ENCODE measurements around the gene IL1RAPL2. TPM values are rescaled to one million over a fixed set of nuclear protein-coding genes. Genes with fewer than 3 reads are reported as not detected.

The IL1RAPL2 gene
- total and polyA plus RNA-seq, 2 donors (not counting 1 experiment from before 2014, with no cell fraction given) = not detected

- H3K9ac ChIP-seq (ENCODE audit: low read length) = no peak overlapping the region
- H3K4me3 ChIP-seq (ENCODE audit: control extremely low read depth in 1 of 5, extremely low read depth in 1 of 5, insufficient read depth in 1 of 5, low read depth in 2 of 5, low read length in 4 of 5) = no peak overlapping the region
- H2AFZ ChIP-seq (ENCODE audit: insufficient read depth, low read depth, low read length, poor library complexity, severe bottlenecking) = no peak overlapping the region
- H4K20me1 ChIP-seq (ENCODE audit: control insufficient read depth, insufficient read depth, low read length, poor library complexity, severe bottlenecking) = no peaks in the 10 kb centered on the region
- H3K4me1 ChIP-seq (ENCODE audit: control insufficient read depth in 2 of 2, insufficient read depth in 2 of 2, low read length in 2 of 2) = no peaks in the 10 kb centered on the region
- intact Hi-C loops (cut with micrococcal nuclease) = no loop called here
- Mint-ChIP-seq H3K4me3 (no peak overlapping the region), H3K9me3 (ENCODE audit: insufficient read depth) (no peaks in the 10 kb centered on the region), H3K27me3 (no peaks in the 10 kb centered on the region), H3K4me1 (no peaks in the 10 kb centered on the region), H3K27ac (no peak overlapping the region)
- no peaks in the 10 kb centered on the region for H3K9me3 ChIP-seq (ENCODE audit: control extremely low read depth in 1 of 3, control insufficient read depth in 2 of 3, insufficient read depth in 1 of 3, low read length in 2 of 3)
- no peaks in the 10 kb centered on the region for H3K27me3 ChIP-seq (replicated peaks in 1 of 4; ENCODE audit: control extremely low read depth in 1 of 4, control insufficient read depth in 3 of 4, insufficient read depth in 4 of 4, low read length in 3 of 4)
- TF ChIP-seq CTCF (IDR thresholded peaks at IDR 0.05) = no peak
- TF ChIP-seq EZH2 (IDR thresholded peaks at IDR 0.05; ENCODE audit: borderline replicate concordance, insufficient read depth, low read depth, low read length, poor library complexity, severe bottlenecking) = no peak
- DNase-seq (no peak), ATAC-seq (ENCODE audit: low read depth) (no peak)
- no peak overlapping the region for H3K27ac ChIP-seq (ENCODE audit: low read length in 2 of 2)
- H3K36me3 ChIP-seq (replicated peaks in 1 of 2; ENCODE audit: control extremely low read depth in 1 of 2, control insufficient read depth in 1 of 2, extremely low read depth in 1 of 2, insufficient read depth in 2 of 2, low read length in 1 of 2) = no peaks in the 10 kb centered on the region
- CTCF ChIA-PET = no interaction called here
- POLR2A ChIA-PET = no interaction called here
- H3K4me2 ChIP-seq (replicated peaks; ENCODE audit: low read depth, low read length, poor library complexity, severe bottlenecking) = no peak overlapping the region
- H3K79me2 ChIP-seq (ENCODE audit: control insufficient read depth, insufficient read depth, low read length) = no peaks in the 10 kb centered on the region
Measured at GRCh38 chrX:105468741-105469140, 902.7 kb downstream of the IL1RAPL2 start.

GRCh38 chrX:105471597-105471996 is 905.6 kb downstream of the IL1RAPL2 start:
- H3K4me3 ChIP-seq (ENCODE audit: control extremely low read depth in 1 of 5, extremely low read depth in 1 of 5, insufficient read depth in 1 of 5, low read depth in 2 of 5, low read length in 4 of 5) = no peak overlapping the region
- H3K79me2 ChIP-seq (ENCODE audit: control insufficient read depth, insufficient read depth, low read length) = no peaks in the 10 kb centered on the region
- no peaks in the 10 kb centered on the region for H3K4me1 ChIP-seq (ENCODE audit: control insufficient read depth in 2 of 2, insufficient read depth in 2 of 2, low read length in 2 of 2)
- TF ChIP-seq CTCF (IDR thresholded peaks at IDR 0.05) (no peak), EZH2 (IDR thresholded peaks at IDR 0.05; ENCODE audit: borderline replicate concordance, insufficient read depth, low read depth, low read length, poor library complexity, severe bottlenecking) (no peak)
- ATAC-seq (ENCODE audit: low read depth) (no peak), DNase-seq (no peak)
- Mint-ChIP-seq H3K9me3 (ENCODE audit: insufficient read depth) (no peaks in the 10 kb centered on the region), H3K27ac (no peak overlapping the region), H3K27me3 (no peaks in the 10 kb centered on the region), H3K4me3 (no peak overlapping the region), H3K4me1 (no peaks in the 10 kb centered on the region)
- H3K27ac ChIP-seq (ENCODE audit: low read length in 2 of 2) = no peak overlapping the region
- H3K9me3 ChIP-seq (ENCODE audit: control extremely low read depth in 1 of 3, control insufficient read depth in 2 of 3, insufficient read depth in 1 of 3, low read length in 2 of 3) = no peaks in the 10 kb centered on the region
- no peak overlapping the region for H3K9ac ChIP-seq (ENCODE audit: low read length)
- ChIA-PET CTCF (no interaction called here), POLR2A (no interaction called here)
- no peaks in the 10 kb centered on the region for H3K27me3 ChIP-seq (replicated peaks in 1 of 4; ENCODE audit: control extremely low read depth in 1 of 4, control insufficient read depth in 3 of 4, insufficient read depth in 4 of 4, low read length in 3 of 4)
- no peaks in the 10 kb centered on the region for H3K36me3 ChIP-seq (replicated peaks in 1 of 2; ENCODE audit: control extremely low read depth in 1 of 2, control insufficient read depth in 1 of 2, extremely low read depth in 1 of 2, insufficient read depth in 2 of 2, low read length in 1 of 2)
- no peak overlapping the region for H2AFZ ChIP-seq (ENCODE audit: insufficient read depth, low read depth, low read length, poor library complexity, severe bottlenecking)
- H4K20me1 ChIP-seq (ENCODE audit: control insufficient read depth, insufficient read depth, low read length, poor library complexity, severe bottlenecking) = no peaks in the 10 kb centered on the region
- H3K4me2 ChIP-seq (replicated peaks; ENCODE audit: low read depth, low read length, poor library complexity, severe bottlenecking) = no peak overlapping the region
- intact Hi-C loops (cut with micrococcal nuclease) = no loop called here

Measured in B cell (primary cell).